Hepatocyte (in vitro differentiated cells): ENCODE data around the gene COA1. TPM values are rescaled to one million over a fixed set of nuclear protein-coding genes. Genes with fewer than 3 reads are reported as not detected.

Experiments used
- DNase-seq: peaks from one replicate; pipeline ENCODE4 v3.0.0-alpha.2; 2016; ENCODE audit warnings: low spot score
- H2AFZ ChIP-seq: fragments of 200-600 bp; sonication (generic); 2 replicates; pipeline ENCODE4 v1.6.0; 2016; ENCODE audit warnings: antibody characterized with exemption, mild to moderate bottlenecking
- H3K27ac ChIP-seq: fragments of 200-600 bp; sonication (generic); 2 replicates; pipeline ENCODE4 v1.5.1; 2016; ENCODE audit warnings: mild to moderate bottlenecking
- H3K27me3 ChIP-seq: fragments of 200-600 bp; sonication (generic); 2 replicates; pipeline ENCODE4 v1.6.1; 2016
- H3K36me3 ChIP-seq: fragments of 200-600 bp; sonication (generic); replicated peaks from 2 replicates; pipeline ENCODE4 v1.5.1; 2016; ENCODE audit warnings: low read depth; ENCODE audit not compliant: insufficient read depth
- H3K4me1 ChIP-seq: fragments of 200-600 bp; sonication (generic); 2 replicates; pipeline ENCODE4 v1.5.1; 2016; ENCODE audit warnings: mild to moderate bottlenecking, moderate library complexity; ENCODE audit not compliant: insufficient read depth
- H3K4me2 ChIP-seq: fragments of 200-600 bp; sonication (generic); 2 replicates; pipeline ENCODE4 v1.6.0; 2016
- H3K4me3 ChIP-seq: fragments of 200-600 bp; sonication (generic); 2 replicates; pipeline ENCODE4 v1.5.1; 2016; ENCODE audit warnings: mild to moderate bottlenecking
- H3K79me2 ChIP-seq: fragments of 200-600 bp; sonication (generic); 2 replicates; pipeline ENCODE4 v1.6.0; 2017; ENCODE audit warnings: mild to moderate bottlenecking
- H3K9me2 ChIP-seq: fragments of 200-600 bp; sonication (generic); replicated peaks from 2 replicates; pipeline ENCODE4 v1.6.0; 2017; ENCODE audit warnings: mild to moderate bottlenecking; ENCODE audit not compliant: insufficient read depth
- H3K9me3 ChIP-seq: fragments of 200-600 bp; sonication (generic); 2 replicates; pipeline ENCODE4 v1.5.1; 2016; ENCODE audit warnings: low read depth, mild to moderate bottlenecking
- H4K20me1 ChIP-seq: fragments of 200-600 bp; sonication (generic); 2 replicates; pipeline ENCODE4 v1.6.0; 2016; ENCODE audit warnings: mild to moderate bottlenecking; ENCODE audit not compliant: insufficient read depth, poor library complexity, severe bottlenecking
- EZH2 ChIP-seq: fragments of 200-600 bp; sonication (generic); IDR thresholded peaks from 2 replicates; pipeline ENCODE4 v1.6.1; 2016; ENCODE audit warnings: antibody characterized with exemption, mild to moderate bottlenecking, borderline replicate concordance
- EZH2phosphoT487 ChIP-seq: fragments of 200-600 bp; sonication (generic); IDR thresholded peaks from one replicate; pipeline ENCODE4 v1.6.1; 2018; ENCODE audit warnings: antibody characterized with exemption, mild to moderate bottlenecking, low read depth, moderate library complexity; ENCODE audit not compliant: unreplicated experiment, severe bottlenecking
- WGBS: methylation state at CpG from one replicate; pipeline ENCODE4 v1.1.6; 2016; ENCODE audit warnings: low lambda C conversion rate; ENCODE audit errors: missing lambda C conversion rate; 5-methylcytosine and 5-hydroxymethylcytosine counted together
- polyA plus RNA-seq: library from polyadenylated mRNA; unstranded; fragments of >200 nt; fragmentation: Nextera tagmentation; extraction: Ambion mirVana; gene quantifications from 2 replicates; pipeline ENCODE4 v1.2.1, GENCODE V29; 2016
- total RNA-seq: library from RNA; depleted of rRNA; stranded (reverse); fragments of >200 nt; gene quantifications from 2 replicates; pipeline ENCODE4 v1.2.3, GENCODE V29; 2014
- TF ChIP-seq, protein P1 (sequence below): fragments of 200-600 bp; sonication (generic); IDR thresholded peaks from 2 replicates; pipeline ENCODE4 v1.5.1; 2016; ENCODE audit warnings: antibody characterized with exemption, mild to moderate bottlenecking; ENCODE audit not compliant: poor library complexity

Gene COA1
- total and polyA plus RNA-seq, 2 experiments from 2014 or later: 52.1 to 55.2 TPM

- no peak overlapping the region for H3K27ac ChIP-seq
Observed at GRCh38 chr7:43768887-43769272, 39.6 kb upstream of the COA1 start.

DNA sequence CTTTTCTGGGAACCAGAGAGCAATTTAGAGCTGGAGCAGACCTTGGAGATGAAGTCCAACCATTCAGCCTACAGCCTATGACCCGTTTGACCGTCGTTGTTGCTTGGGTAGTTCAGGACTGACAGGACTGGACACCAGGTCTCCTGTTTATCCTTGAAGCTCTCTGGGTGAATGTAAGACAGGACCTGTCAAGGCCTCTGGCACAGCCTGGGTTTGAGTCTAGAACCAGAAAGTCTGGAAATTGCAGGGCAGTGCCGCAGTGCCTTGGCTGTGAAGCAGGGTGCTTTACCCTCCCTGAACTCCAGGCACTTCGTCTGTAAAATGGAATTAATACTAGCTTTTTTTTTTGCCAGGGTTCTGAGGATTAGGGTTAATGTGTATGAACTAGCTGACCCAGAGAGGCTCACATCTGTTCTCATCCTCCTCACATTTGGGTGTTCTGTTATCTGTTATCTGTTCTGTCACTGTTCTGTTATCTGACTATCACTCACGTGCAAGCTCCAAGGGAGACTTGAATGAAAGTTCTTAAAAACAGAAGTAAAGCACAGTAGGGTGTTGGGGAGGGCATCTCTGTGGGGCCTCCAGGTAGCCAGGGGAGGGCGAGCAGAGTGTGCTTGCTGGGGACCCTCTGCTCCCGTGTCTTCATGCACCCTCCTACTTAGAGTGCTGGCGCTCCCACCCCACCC, 39.0 kb upstream of the COA1 start:
- Histone ChIP-seq H3K4me2 (no peak overlapping the region), H2AFZ (no peak overlapping the region), H3K27me3 (no peaks in the 10 kb centered on the region), H3K27ac (no peak overlapping the region), H3K4me3 (no peak overlapping the region), H3K9me2 (no peaks in the 10 kb centered on the region), H3K36me3 (no peaks in the 10 kb centered on the region), H3K79me2 (peaks cover 5% of the 10 kb centered on the region), H3K9me3 (no peaks in the 10 kb centered on the region), H4K20me1 (no peaks in the 10 kb centered on the region), H3K4me1 (peaks cover 19% of the 10 kb centered on the region)
- no peak for TF ChIP-seq EZH2
- no peak for TF ChIP-seq EZH2phosphoT487
- TF ChIP-seq, protein P1, sequence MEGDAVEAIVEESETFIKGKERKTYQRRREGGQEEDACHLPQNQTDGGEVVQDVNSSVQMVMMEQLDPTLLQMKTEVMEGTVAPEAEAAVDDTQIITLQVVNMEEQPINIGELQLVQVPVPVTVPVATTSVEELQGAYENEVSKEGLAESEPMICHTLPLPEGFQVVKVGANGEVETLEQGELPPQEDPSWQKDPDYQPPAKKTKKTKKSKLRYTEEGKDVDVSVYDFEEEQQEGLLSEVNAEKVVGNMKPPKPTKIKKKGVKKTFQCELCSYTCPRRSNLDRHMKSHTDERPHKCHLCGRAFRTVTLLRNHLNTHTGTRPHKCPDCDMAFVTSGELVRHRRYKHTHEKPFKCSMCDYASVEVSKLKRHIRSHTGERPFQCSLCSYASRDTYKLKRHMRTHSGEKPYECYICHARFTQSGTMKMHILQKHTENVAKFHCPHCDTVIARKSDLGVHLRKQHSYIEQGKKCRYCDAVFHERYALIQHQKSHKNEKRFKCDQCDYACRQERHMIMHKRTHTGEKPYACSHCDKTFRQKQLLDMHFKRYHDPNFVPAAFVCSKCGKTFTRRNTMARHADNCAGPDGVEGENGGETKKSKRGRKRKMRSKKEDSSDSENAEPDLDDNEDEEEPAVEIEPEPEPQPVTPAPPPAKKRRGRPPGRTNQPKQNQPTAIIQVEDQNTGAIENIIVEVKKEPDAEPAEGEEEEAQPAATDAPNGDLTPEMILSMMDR: no peak
- DNase-seq: no peak
- 59% methylated on average over 8 of the region's 9 CpGs for WGBS

More at GRCh38 chr7:43768887-43769272, 39.6 kb upstream of the COA1 start:
- H3K79me2 ChIP-seq: peaks cover 5% of the 10 kb centered on the region
- TF ChIP-seq EZH2phosphoT487 (no peak), EZH2 (no peak)
- TF ChIP-seq, protein P1: no peak
- no peaks in the 10 kb centered on the region for H3K9me3 ChIP-seq
- H3K4me3 ChIP-seq: no peak overlapping the region
- no peak overlapping the region for H2AFZ ChIP-seq
- H3K36me3 ChIP-seq: no peaks in the 10 kb centered on the region
- WGBS: 87% methylated on average over 3 of the region's 4 CpGs
- no peaks in the 10 kb centered on the region for H3K27me3 ChIP-seq
- H3K4me1 ChIP-seq: peaks cover 14% of the 10 kb centered on the region
- no peaks in the 10 kb centered on the region for H3K9me2 ChIP-seq
- no peak for DNase-seq
- no peaks in the 10 kb centered on the region for H4K20me1 ChIP-seq
- H3K4me2 ChIP-seq: no peak overlapping the region

GRCh38 chr7:43767311-43767710, 38.0 kb upstream of the COA1 start:
- no peak for DNase-seq
- no peaks in the 10 kb centered on the region for H3K36me3 ChIP-seq

GRCh38 chr7:43766564-43766963, 37.2 kb upstream of the COA1 start:
- Histone ChIP-seq H3K79me2 (peaks cover 5% of the 10 kb centered on the region), H3K4me3 (no peak overlapping the region), H3K4me1 (peaks cover 19% of the 10 kb centered on the region), H3K36me3 (no peaks in the 10 kb centered on the region), H2AFZ (no peak overlapping the region), H3K4me2 (no peak overlapping the region), H3K9me2 (no peaks in the 10 kb centered on the region), H3K27me3 (no peaks in the 10 kb centered on the region), H3K27ac (no peak overlapping the region), H4K20me1 (no peaks in the 10 kb centered on the region), H3K9me3 (no peaks in the 10 kb centered on the region)
- 74% methylated on average over 8 of the region's 8 CpGs for WGBS
- DNase-seq: no peak
- TF ChIP-seq EZH2phosphoT487 (no peak), EZH2 (no peak)
- TF ChIP-seq, protein P1: no peak

More at GRCh38 chr7:43767311-43767710, 38.0 kb upstream of the COA1 start:
- Histone ChIP-seq H3K4me1 (peaks cover 19% of the 10 kb centered on the region), H3K27me3 (no peaks in the 10 kb centered on the region), H3K9me3 (no peaks in the 10 kb centered on the region), H3K79me2 (peaks cover 5% of the 10 kb centered on the region), H4K20me1 (no peaks in the 10 kb centered on the region), H3K4me2 (no peak overlapping the region), H3K9me2 (no peaks in the 10 kb centered on the region), H3K27ac (no peak overlapping the region), H3K4me3 (no peak overlapping the region), H2AFZ (no peak overlapping the region)
- 92% methylated on average over 8 of the region's 8 CpGs for WGBS
- TF ChIP-seq EZH2: no peak
- no peak for TF ChIP-seq EZH2phosphoT487
